BLaER1 (cell line): ENCODE measurements around the gene PPP1R15A.
"Not testable (repeated sequence)": the region's sequence is repeated elsewhere in the genome, so short reads cannot be mapped to it uniquely, and the experiment has no call there.

Experiments used
- H3K27ac ChIP-seq: shearing (Covaris generic); formaldehyde crosslinking; 2 replicates; pipeline ENCODE4 v1.8.1; 2022
- H3K27me3 ChIP-seq: shearing (Covaris generic); formaldehyde crosslinking; 2 replicates; pipeline ENCODE4 v1.8.1; 2022
- H3K36me3 ChIP-seq: shearing (Covaris generic); formaldehyde crosslinking; 2 replicates; pipeline ENCODE4 v1.8.1; 2022
- H3K4me1 ChIP-seq: shearing (Covaris generic); formaldehyde crosslinking; 2 replicates; pipeline ENCODE4 v1.8.1; 2022
- H3K4me2 ChIP-seq: shearing (Covaris generic); formaldehyde crosslinking; 2 replicates; pipeline ENCODE4 v1.8.1; 2022
- H3K4me3 ChIP-seq: shearing (Covaris generic); formaldehyde crosslinking; 2 replicates; pipeline ENCODE4 v1.8.1; 2022
- H3K9ac ChIP-seq: shearing (Covaris generic); formaldehyde crosslinking; 2 replicates; pipeline ENCODE4 v1.8.1; 2022
- H3K9me3 ChIP-seq: shearing (Covaris generic); formaldehyde crosslinking; 2 replicates; pipeline ENCODE4 v1.8.1; 2022
- H4K20me1 ChIP-seq: shearing (Covaris generic); formaldehyde crosslinking; 2 replicates; pipeline ENCODE4 v1.8.1; 2022
- Cebpa-rat ChIP-seq: shearing (Covaris generic); IDR thresholded peaks from 2 replicates; pipeline ENCODE4 v1.8.1; 2022

Gene PPP1R15A

GRCh38 chr19:48837051-48837524 is 35.1 kb upstream of the PPP1R15A start:
- H3K4me1 ChIP-seq: peaks cover 46% of the 10 kb centered on the region
- peak overlapping the region; percentile 63 for H3K4me3 ChIP-seq
- H4K20me1 ChIP-seq: no peaks in the 10 kb centered on the region
- TF ChIP-seq Cebpa-rat: no peak
- H3K9me3 ChIP-seq: no peaks in the 10 kb centered on the region
- H3K27me3 ChIP-seq: no peaks in the 10 kb centered on the region
- peak overlapping the region; percentile 80; the same call in 1 of the 2 replicates for H3K27ac ChIP-seq
- H3K36me3 ChIP-seq: no peaks in the 10 kb centered on the region; the same call in 1 of the 2 replicates
- H3K9ac ChIP-seq: peak overlapping the region; percentile 71
- peak overlapping the region; percentile 92 for H3K4me2 ChIP-seq

GRCh38 chr19:48837687-48838086 is 34.5 kb upstream of the PPP1R15A start:
- TF ChIP-seq Cebpa-rat: no peak
- H3K4me3 ChIP-seq: no peak overlapping the region
- H3K36me3 ChIP-seq: no peaks in the 10 kb centered on the region
- no peak overlapping the region for H3K9ac ChIP-seq
- no peaks in the 10 kb centered on the region for H3K9me3 ChIP-seq
- peaks cover 46% of the 10 kb centered on the region for H3K4me1 ChIP-seq
- no peak overlapping the region for H3K27ac ChIP-seq
- H3K4me2 ChIP-seq: peak overlapping the region; percentile 92
- no peaks in the 10 kb centered on the region for H4K20me1 ChIP-seq
- H3K27me3 ChIP-seq: no peaks in the 10 kb centered on the region

GRCh38 chr19:48841047-48841446 is 31.2 kb upstream of the PPP1R15A start:
- Histone ChIP-seq H3K4me1 (peaks cover 19% of the 10 kb centered on the region), H3K9ac (no peak overlapping the region), H3K27me3 (no peaks in the 10 kb centered on the region), H4K20me1 (no peaks in the 10 kb centered on the region), H3K27ac (no peak overlapping the region), H3K4me3 (no peak overlapping the region), H3K36me3 (no peaks in the 10 kb centered on the region), H3K4me2 (no peak overlapping the region), H3K9me3 (no peaks in the 10 kb centered on the region)
- TF ChIP-seq Cebpa-rat: no peak

- Histone ChIP-seq H3K27me3 (no peaks in the 10 kb centered on the region), H3K9ac (no peak overlapping the region), H4K20me1 (no peaks in the 10 kb centered on the region), H3K4me2 (no peak overlapping the region), H3K36me3 (no peaks in the 10 kb centered on the region), H3K9me3 (no peaks in the 10 kb centered on the region), H3K4me3 (no peak overlapping the region), H3K27ac (no peak overlapping the region), H3K4me1 (peaks cover 14% of the 10 kb centered on the region)
- TF ChIP-seq Cebpa-rat: no peak
Measured at GRCh38 chr19:48841571-48841970, 30.6 kb upstream of the PPP1R15A start.

- no peak overlapping the region for H3K4me2 ChIP-seq
Measured at GRCh38 chr19:48842789-48843162, 29.4 kb upstream of the PPP1R15A start.

GRCh38 chr19:48844472-48844871 is 27.7 kb upstream of the PPP1R15A start:
- Histone ChIP-seq H3K4me2 (no peak overlapping the region), H3K9ac (no peak overlapping the region), H4K20me1 (no peaks in the 10 kb centered on the region), H3K9me3 (no peaks in the 10 kb centered on the region), H3K36me3 (no peaks in the 10 kb centered on the region), H3K27ac (no peak overlapping the region), H3K4me1 (no peaks in the 10 kb centered on the region), H3K27me3 (no peaks in the 10 kb centered on the region), H3K4me3 (no peak overlapping the region)
- no peak for TF ChIP-seq Cebpa-rat

More at GRCh38 chr19:48842789-48843162, 29.4 kb upstream of the PPP1R15A start:
- Histone ChIP-seq H3K9me3 (no peaks in the 10 kb centered on the region), H4K20me1 (no peaks in the 10 kb centered on the region), H3K27ac (no peak overlapping the region), H3K4me3 (no peak overlapping the region), H3K36me3 (no peaks in the 10 kb centered on the region), H3K4me1 (peaks cover 2% of the 10 kb centered on the region; the same call in 1 of the 2 replicates), H3K27me3 (no peaks in the 10 kb centered on the region), H3K9ac (no peak overlapping the region)
- TF ChIP-seq Cebpa-rat: no peak

- Histone ChIP-seq H3K4me2 (no peak overlapping the region), H3K9me3 (no peaks in the 10 kb centered on the region), H4K20me1 (no peaks in the 10 kb centered on the region), H3K9ac (0 out of 2 replicates have a peak overlapping the region, but pooled peaks have one; percentile 15), H3K4me1 (no peaks in the 10 kb centered on the region), H3K27me3 (no peaks in the 10 kb centered on the region), H3K4me3 (no peak overlapping the region), H3K36me3 (no peaks in the 10 kb centered on the region), H3K27ac (no peak overlapping the region)
- no peak for TF ChIP-seq Cebpa-rat
Measured at GRCh38 chr19:48845384-48845783, 26.8 kb upstream of the PPP1R15A start.

- not testable (repeated sequence) for H3K9me3 ChIP-seq, H4K20me1 ChIP-seq
Measured at GRCh38 chr19:48846659-48847058, 25.6 kb upstream of the PPP1R15A start.

GRCh38 chr19:48852292-48852691 is 19.9 kb upstream of the PPP1R15A start:
- no peak overlapping the region for H3K27ac ChIP-seq
- H3K4me3 ChIP-seq: no peak overlapping the region
- H3K36me3 ChIP-seq: no peaks in the 10 kb centered on the region
- no peaks in the 10 kb centered on the region for H3K9me3 ChIP-seq
- no peaks in the 10 kb centered on the region for H3K4me1 ChIP-seq
- H3K4me2 ChIP-seq: no peak overlapping the region
- TF ChIP-seq Cebpa-rat: no peak
- no peaks in the 10 kb centered on the region for H4K20me1 ChIP-seq
- no peaks in the 10 kb centered on the region for H3K27me3 ChIP-seq
- no peak overlapping the region for H3K9ac ChIP-seq

More at GRCh38 chr19:48846659-48847058, 25.6 kb upstream of the PPP1R15A start:
- not testable (repeated sequence) for H3K4me3 ChIP-seq, H3K27ac ChIP-seq, H3K4me2 ChIP-seq, H3K4me1 ChIP-seq, H3K9ac ChIP-seq, H3K36me3 ChIP-seq, H3K27me3 ChIP-seq

GRCh38 chr19:48853483-48853882 is 18.7 kb upstream of the PPP1R15A start:
- no peak overlapping the region for H3K9ac ChIP-seq
- H3K4me2 ChIP-seq: no peak overlapping the region
- H3K27ac ChIP-seq: no peak overlapping the region
- no peak overlapping the region for H3K4me3 ChIP-seq
- 0 out of 2 replicates have a peak, but pooled peaks cover 1% of the 10 kb centered on the region for H3K4me1 ChIP-seq
- TF ChIP-seq Cebpa-rat: no peak
- H3K36me3 ChIP-seq: no peaks in the 10 kb centered on the region
- H4K20me1 ChIP-seq: no peaks in the 10 kb centered on the region
- H3K27me3 ChIP-seq: no peaks in the 10 kb centered on the region
- H3K9me3 ChIP-seq: no peaks in the 10 kb centered on the region

- no peak overlapping the region for H3K27ac ChIP-seq
- no peaks in the 10 kb centered on the region for H3K27me3 ChIP-seq
- H3K36me3 ChIP-seq: no peaks in the 10 kb centered on the region
- H3K4me1 ChIP-seq: peaks cover 8% of the 10 kb centered on the region
- no peak overlapping the region for H3K4me2 ChIP-seq
- no peak overlapping the region for H3K9ac ChIP-seq
- no peaks in the 10 kb centered on the region for H4K20me1 ChIP-seq
- no peaks in the 10 kb centered on the region for H3K9me3 ChIP-seq
- TF ChIP-seq Cebpa-rat: no peak
- no peak overlapping the region for H3K4me3 ChIP-seq
Measured at GRCh38 chr19:48854103-48854502, 18.1 kb upstream of the PPP1R15A start.
